Breast epithelium (tissue), 3 donors: ENCODE data around the gene AGPAT3.

Experiments
- CTCF ChIP-seq, 3 donors: fragments of 450-650 bp; IDR thresholded peaks; one replicate each; pipeline ENCODE4 v1.5.1; 2016 to 2017; ENCODE audit warnings: antibody characterized with exemption in 3 of 3, mild to moderate bottlenecking in 3 of 3, moderate library complexity in 3 of 3
- POLR2A ChIP-seq: fragments of 450-650 bp; IDR thresholded peaks from one replicate; pipeline ENCODE4 v1.6.1; 2016; ENCODE audit warnings: antibody characterized with exemption, mild to moderate bottlenecking, moderate library complexity
- POLR2AphosphoS5 ChIP-seq, 3 donors: sonication (generic); formaldehyde crosslinking; IDR thresholded peaks; one replicate each; pipeline ENCODE4 v1.6.1; 2017; ENCODE audit warnings: antibody characterized with exemption in 3 of 3

- no peak for TF ChIP-seq CTCF (IDR thresholded peaks at IDR 0.05)
- no peak for TF ChIP-seq POLR2A
- no peak for TF ChIP-seq POLR2AphosphoS5 (IDR thresholded peaks at IDR 0.05)
Measured at GRCh38 chr21:43994085-43994484, 129.1 kb downstream of the AGPAT3 start.
